Transverse colon (tissue), 4 donors: ENCODE measurements around the gene CYSTM1.

Source experiments
- CTCF ChIP-seq, 5 experiments: fragments of 200-600 bp in 3 of 5; fragments of 450-650 bp in 2 of 5; sonication (generic) in 3 of 5; IDR thresholded peaks; 1 replicate in 2 of 5; 2 replicates in 3 of 5; pipeline ENCODE4 v1.5.1; 2016 to 2017; ENCODE audit warnings: antibody characterized with exemption in 5 of 5, inconsistent platforms in 3 of 5, mild to moderate bottlenecking in 2 of 5, moderate library complexity in 1 of 5
- EP300 ChIP-seq: sonication (generic); formaldehyde crosslinking; IDR thresholded peaks from one replicate; pipeline ENCODE4 v1.6.1; 2017; ENCODE audit warnings: antibody characterized with exemption, low read depth
- POLR2AphosphoS5 ChIP-seq, 3 donors: sonication (generic); formaldehyde crosslinking; IDR thresholded peaks; one replicate each; pipeline ENCODE4 v1.6.1; 2016; ENCODE audit warnings: antibody characterized with exemption in 3 of 3

- TF ChIP-seq CTCF (IDR thresholded peaks at IDR 0.05) (no peak), POLR2AphosphoS5 (IDR thresholded peaks at IDR 0.05) (no peak), EP300 (no peak)
Measured at GRCh38 chr5:140189977-140190871, 15.2 kb downstream of the CYSTM1 start.
